Hepatocyte (in vitro differentiated cells): ENCODE data around the gene FFAR4.

ENCODE experiments used
- EZH2 ChIP-seq: fragments of 200-600 bp; sonication (generic); IDR thresholded peaks from 2 replicates; pipeline ENCODE4 v1.6.1; 2016; ENCODE audit warnings: antibody characterized with exemption, mild to moderate bottlenecking, borderline replicate concordance
- TF ChIP-seq, protein P1 (sequence below): fragments of 200-600 bp; sonication (generic); IDR thresholded peaks from 2 replicates; pipeline ENCODE4 v1.5.1; 2016; ENCODE audit warnings: antibody characterized with exemption, mild to moderate bottlenecking; ENCODE audit not compliant: poor library complexity

DNA sequence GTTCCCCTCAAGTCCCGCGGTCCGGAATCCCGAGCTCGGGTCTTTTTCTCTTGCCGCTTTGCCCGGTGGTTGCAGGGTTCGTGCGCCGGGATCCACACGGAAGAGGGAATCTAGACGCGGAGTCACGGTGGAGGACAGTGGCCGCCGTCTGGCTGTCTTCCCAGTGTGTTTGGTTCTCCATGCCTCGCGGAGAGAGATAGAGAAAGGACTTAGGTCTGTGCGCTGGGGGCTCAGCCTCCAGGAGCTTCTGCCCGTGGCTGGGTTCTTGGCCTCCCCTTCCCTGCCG lies 1.6 kb downstream of the FFAR4 start:
- TF ChIP-seq, protein P1, sequence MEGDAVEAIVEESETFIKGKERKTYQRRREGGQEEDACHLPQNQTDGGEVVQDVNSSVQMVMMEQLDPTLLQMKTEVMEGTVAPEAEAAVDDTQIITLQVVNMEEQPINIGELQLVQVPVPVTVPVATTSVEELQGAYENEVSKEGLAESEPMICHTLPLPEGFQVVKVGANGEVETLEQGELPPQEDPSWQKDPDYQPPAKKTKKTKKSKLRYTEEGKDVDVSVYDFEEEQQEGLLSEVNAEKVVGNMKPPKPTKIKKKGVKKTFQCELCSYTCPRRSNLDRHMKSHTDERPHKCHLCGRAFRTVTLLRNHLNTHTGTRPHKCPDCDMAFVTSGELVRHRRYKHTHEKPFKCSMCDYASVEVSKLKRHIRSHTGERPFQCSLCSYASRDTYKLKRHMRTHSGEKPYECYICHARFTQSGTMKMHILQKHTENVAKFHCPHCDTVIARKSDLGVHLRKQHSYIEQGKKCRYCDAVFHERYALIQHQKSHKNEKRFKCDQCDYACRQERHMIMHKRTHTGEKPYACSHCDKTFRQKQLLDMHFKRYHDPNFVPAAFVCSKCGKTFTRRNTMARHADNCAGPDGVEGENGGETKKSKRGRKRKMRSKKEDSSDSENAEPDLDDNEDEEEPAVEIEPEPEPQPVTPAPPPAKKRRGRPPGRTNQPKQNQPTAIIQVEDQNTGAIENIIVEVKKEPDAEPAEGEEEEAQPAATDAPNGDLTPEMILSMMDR = no peak
- TF ChIP-seq EZH2 = peak; percentile 65
